ENCODE results near the gene DCAF12L1.

DCAF12L1 gene

DNA sequence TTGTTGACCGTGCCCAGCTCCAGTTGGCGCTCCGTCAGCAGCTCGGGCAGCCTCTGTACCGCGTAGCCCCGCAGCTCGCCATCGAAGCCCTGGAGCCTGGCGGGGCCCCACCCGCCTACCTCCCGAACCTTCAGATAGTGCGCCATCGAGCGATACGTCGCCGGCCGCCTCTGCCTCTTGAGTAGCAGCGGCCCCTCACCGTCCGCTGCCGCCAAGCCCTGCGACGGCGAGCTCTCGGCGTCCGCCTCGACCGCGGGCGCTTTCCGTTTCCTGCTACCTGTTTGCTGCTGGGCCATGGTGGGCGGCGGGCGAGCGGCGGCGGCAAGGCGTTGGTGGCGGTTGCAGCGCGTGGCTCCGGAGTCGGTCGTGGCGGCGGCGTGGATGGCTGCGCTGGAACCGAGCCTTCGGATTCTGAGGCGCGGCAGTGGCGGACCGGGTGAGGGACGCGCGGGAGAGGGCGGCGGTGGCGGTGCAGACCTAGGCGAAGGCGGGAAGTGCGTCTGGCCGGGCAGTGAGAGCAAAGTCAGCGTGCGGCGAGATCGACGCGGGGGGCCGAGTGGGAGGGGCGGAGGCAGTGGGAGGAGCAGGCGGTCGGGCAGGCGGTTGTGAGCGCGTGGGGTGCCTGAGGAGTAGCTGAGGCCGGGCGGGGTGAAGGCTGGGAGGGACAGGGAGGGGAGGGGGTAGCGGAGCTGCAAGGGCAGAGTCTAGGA is at the start of gene DCAF12L1:
Gene DCAF12L1 (minus strand): TSS at position 502 of the 710 bp plus-strand sequence. CDS start 206 bp downstream, at position 296.
- no peak for DNase-seq (ENCODE audit: low read depth in 2 of 2)

DNA sequence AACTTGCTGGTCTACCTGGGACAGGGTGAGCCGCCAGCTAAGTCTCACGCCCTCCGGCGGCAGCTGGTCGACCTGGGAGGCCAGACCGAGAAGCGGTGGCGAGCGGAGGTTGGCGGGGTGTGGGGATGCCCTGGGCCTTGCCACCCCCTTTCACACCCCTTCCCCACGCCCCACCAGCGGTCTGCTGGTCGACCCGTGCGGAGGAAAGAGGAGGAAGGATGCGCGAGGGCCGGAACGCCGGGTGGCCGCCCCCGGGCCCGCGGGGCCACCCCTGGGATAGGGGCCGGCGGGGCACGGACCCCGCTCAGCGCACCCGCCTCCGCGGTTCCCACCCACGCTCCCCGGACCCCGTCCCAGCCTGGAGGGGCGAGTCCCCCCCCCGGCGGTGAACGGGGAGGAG is 28.3 kb upstream of the DCAF12L1 start:
- no peak for DNase-seq (ENCODE audit: low read depth in 2 of 2)

DNA sequence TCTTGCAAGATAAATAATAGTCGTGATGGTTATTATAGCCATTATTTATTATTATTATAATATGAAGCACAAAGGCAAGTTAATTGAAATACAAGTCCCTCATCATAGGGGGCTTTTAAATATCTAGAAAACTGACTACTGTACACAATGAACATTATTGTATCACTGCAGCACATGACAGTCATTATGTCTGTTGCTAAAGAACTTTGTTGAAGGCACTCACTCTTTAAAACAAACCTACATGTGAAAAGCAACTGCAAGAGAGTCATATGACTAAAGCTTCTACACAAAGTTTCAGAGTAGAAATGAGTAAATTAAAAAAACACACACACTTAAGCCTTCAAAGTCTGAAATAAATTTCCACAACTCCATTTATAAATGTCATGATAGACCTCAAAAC is 23.3 kb upstream of the DCAF12L1 start:
- DNase-seq (ENCODE audit: low read depth in 2 of 2), result no peak

DNA sequence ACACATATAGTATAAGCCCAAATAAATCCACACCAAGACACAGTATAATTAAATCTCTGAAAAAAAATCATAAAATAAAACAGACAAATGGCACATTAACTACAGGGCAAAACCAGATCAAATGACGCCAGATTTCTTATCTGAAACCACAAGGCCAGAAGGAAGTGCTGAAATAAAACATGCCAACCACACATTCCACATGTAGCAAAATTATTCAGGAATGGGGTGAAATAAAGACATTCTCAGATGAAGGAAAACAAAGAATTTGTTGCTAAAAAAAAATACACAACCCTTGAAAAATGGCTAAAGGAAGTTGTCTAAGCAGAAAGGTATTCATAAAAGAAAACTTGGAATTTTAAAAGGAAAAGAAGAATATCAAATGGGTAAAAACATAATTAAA is 4.5 kb upstream of the DCAF12L1 start:
- no peak for DNase-seq (ENCODE audit: low read depth in 2 of 2)

DNA sequence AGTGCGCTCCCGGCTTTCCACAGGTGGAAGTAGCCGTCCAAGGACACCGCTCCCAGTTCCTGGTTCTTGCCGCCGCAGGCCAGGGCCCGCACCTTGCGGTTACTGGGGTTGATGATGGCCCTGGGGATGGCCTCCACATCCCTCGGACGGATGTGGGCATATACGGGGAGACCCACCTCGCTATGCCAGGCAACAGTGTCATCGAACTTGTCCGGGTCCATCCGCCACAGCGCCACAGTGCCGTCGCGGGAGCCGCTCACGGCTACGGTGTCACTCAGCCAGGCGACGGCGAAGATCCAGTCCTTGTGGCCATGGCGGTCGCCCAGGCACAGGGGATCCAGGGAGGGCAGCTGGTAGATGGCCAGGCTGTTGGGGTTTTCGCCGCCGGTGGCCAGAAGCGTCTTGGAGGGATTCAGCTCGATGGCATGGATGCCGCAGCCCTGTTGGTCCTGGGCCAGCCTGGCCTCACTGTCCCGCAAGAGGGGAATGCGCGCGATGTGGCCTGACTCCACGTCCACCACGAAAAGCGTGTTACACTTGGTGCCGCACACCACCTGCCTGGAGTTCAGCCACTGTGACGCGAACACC is 795 bp downstream of the DCAF12L1 start:
- no peak for DNase-seq (ENCODE audit: low read depth in 2 of 2)

DNA sequence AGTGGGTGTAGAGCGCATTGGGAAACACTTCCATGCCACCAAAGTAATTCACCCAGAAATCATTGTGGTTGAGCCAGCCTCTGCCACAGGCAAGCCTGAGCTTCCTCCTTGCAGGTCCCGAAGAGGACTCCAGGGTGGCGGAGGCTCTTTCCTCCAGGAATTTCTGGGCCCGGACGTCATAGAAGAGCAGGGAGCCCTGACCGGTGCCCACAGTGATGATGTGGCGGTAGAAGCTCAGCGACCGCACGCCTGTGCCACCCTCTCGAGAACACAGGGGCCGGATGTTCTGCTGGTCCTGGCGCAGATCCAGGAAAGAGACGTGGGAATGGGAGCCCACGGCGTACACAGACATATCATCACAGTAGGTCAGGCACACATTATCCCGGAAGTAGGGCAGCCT is 1.3 kb downstream of the DCAF12L1 start:
- no peak for DNase-seq (ENCODE audit: low read depth in 2 of 2)

DNA sequence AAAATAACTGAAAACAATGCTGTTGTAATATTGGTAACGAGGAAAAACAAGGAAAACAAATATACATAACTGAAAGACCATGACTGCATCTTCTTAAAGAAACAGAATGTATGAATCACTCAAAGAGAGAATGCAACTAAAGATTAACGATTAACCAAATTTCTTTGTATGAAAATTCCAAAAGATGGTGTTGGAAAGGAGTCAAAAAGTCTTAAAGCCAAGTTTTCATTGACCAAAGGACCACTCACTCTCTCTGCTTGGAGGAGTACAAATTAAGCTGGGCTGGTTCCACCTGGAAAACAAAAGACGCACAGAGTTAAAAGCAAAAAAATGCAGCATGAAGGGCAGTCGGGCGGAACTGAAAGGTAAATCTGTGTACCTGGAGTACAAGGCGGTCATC is 1.8 kb downstream of the DCAF12L1 start:
- no peak for DNase-seq (ENCODE audit: low read depth in 2 of 2)

DNA sequence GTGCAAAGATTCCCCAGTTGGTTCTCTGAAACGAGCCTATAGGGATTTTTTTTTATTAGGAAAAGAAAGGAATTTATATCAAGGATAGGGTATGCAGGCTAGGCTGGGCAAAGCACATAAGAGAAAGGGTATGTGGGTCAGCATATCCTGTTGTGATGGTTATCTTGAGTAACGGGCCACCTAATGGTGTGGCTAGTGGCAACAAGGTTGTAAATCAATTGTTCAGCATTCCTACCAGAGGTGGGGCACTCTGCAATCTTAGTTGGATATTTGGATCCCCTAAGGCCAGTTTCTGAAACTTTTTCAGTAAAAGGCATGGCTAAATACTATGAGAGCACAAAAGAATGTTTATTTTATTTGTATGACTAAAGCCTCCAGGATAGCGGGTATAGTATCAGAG is 42.7 kb downstream of the DCAF12L1 start:
- DNase-seq (ENCODE audit: low read depth in 2 of 2), result no peak
